Measurements from ENCODE around the gene KLF8.
A peak's percentile ranks its signal among the peaks of the same experiment; 100 is the strongest.

KLF8 gene

GRCh38 chrX:56233100-56233499 is 944 bp downstream of the KLF8 start:
- DNase-seq (ENCODE audit: insufficient read length, low spot score): no peak
- FAIRE-seq: peak; percentile 66
- TF ChIP-seq TAF1 (IDR thresholded peaks at IDR 0.05; ENCODE audit: low read depth, low read length) (no peak), PAX5 (IDR thresholded peaks at IDR 0.05; ENCODE audit: insufficient read depth, low read length, severe bottlenecking) (no peak), POLR2AphosphoS5 (IDR thresholded peaks at IDR 0.05; ENCODE audit: low read depth, low read length) (no peak), SPI1 (IDR thresholded peaks at IDR 0.05; ENCODE audit: low read depth, low read length) (no peak), POU2F2 (IDR thresholded peaks at IDR 0.05; ENCODE audit: low read depth, low read length) (no peak), POLR2A (IDR thresholded peaks at IDR 0.05; ENCODE audit: low read depth, low read length) (no peak)

DNA sequence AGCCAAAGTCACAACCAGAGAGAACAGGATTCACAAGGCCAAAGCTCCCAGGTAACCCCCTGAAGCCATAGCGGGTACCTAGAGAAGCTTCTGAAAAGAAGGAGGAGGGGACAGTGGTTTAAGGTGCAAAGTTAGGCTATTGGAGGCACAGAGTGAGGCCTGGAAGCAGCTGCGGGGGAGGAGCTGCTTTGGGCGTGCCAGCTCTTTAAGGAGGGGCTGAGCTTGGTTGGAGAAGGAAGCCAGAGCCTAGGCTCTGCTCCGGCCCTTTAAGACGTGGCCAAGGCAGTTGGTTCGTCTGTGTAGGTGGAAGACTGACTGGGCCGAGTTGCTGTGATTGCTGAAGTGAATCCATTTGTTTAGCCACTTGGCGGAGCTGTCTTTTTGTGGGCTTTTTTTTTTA is 1.5 kb downstream of the KLF8 start:
- FAIRE-seq: peak; percentile 94
- DNase-seq (ENCODE audit: insufficient read length, low spot score): no peak
- TF ChIP-seq SPI1 (IDR thresholded peaks at IDR 0.05; ENCODE audit: low read depth, low read length) (no peak), POLR2A (IDR thresholded peaks at IDR 0.05; ENCODE audit: low read depth, low read length) (no peak), PAX5 (IDR thresholded peaks at IDR 0.05; ENCODE audit: insufficient read depth, low read length, severe bottlenecking) (no peak), POLR2AphosphoS5 (IDR thresholded peaks at IDR 0.05; ENCODE audit: low read depth, low read length) (no peak), TAF1 (IDR thresholded peaks at IDR 0.05; ENCODE audit: low read depth, low read length) (no peak), POU2F2 (IDR thresholded peaks at IDR 0.05; ENCODE audit: low read depth, low read length) (no peak)

DNA sequence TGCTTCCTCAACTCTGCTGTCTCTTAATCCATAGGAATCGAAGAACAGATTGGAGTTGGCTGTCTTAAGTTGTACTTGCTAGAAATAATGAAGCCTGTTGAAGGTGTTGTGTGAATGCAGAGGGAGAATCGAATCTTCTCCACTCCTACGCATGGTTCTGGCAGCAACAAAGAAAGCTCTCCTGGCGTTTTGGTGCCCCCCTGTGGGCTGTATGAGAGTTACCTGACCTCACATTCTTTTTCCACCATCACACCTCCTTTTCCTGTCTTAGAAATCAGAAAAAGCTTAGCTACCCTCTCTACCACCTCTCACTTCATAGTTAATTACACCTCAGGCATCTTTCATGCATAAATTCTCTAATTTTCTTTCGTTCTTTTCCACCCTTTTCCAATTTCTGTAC is 16.3 kb downstream of the KLF8 start:
- no peak for TF ChIP-seq TAF1 (IDR thresholded peaks at IDR 0.05; ENCODE audit: low read depth, low read length)
- TF ChIP-seq POLR2A (IDR thresholded peaks at IDR 0.05; ENCODE audit: low read depth, low read length): no peak
- no peak for TF ChIP-seq POLR2AphosphoS5 (IDR thresholded peaks at IDR 0.05; ENCODE audit: low read depth, low read length)
- no peak for TF ChIP-seq PAX5 (IDR thresholded peaks at IDR 0.05; ENCODE audit: insufficient read depth, low read length, severe bottlenecking)
- TF ChIP-seq SPI1 (IDR thresholded peaks at IDR 0.05; ENCODE audit: low read depth, low read length): no peak
- no peak for TF ChIP-seq POU2F2 (IDR thresholded peaks at IDR 0.05; ENCODE audit: low read depth, low read length)
- FAIRE-seq (peak; percentile 89), DNase-seq (ENCODE audit: insufficient read length, low spot score) (no peak)

DNA sequence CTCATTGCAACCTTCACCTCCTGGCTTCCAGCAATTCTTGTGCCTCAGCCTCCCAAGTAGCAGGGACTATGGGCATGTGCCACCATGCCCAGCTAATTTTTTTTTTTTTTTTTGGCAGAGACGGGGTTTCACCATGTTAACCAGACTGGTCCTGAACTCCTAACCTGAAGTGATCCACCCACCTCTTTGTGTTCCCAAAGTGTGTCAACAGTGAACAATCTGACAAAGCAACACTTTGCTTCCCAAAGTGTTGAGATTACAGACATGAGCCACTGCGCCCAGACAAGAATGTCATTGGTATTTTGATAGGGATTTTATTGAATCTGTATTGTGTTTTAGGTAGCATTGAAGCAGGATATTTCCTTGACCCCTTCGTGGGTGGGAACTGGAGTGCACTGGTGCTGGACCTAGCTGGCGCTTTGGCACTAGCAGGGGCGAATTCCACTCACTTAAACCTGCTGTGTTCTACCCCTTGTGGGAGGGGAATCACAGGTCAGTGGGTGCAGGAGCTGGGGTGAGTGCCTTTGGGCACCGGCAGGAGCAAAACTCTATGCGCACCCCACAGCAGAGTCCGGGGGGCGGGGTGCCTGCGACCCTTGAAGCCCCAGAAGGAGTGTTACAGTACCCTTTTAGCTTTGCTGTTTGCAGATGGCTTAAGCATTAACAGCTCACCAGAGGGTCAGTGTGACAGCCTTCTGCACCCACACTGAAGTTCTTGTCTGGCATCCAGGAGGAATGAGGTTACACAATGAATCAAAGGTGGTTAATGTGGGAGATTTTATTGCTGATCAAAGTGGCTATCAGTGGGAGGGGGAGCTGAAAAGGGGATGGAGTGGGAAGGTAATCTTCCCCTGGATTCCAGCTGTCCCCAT is 21.9 kb downstream of the KLF8 start:
- no peak for TF ChIP-seq TAF1 (IDR thresholded peaks at IDR 0.05; ENCODE audit: low read depth, low read length)
- TF ChIP-seq POLR2AphosphoS5 (IDR thresholded peaks at IDR 0.05; ENCODE audit: low read depth, low read length): no peak
- TF ChIP-seq POU2F2 (IDR thresholded peaks at IDR 0.05; ENCODE audit: low read depth, low read length): no peak
- TF ChIP-seq PAX5 (IDR thresholded peaks at IDR 0.05; ENCODE audit: insufficient read depth, low read length, severe bottlenecking): no peak
- TF ChIP-seq POLR2A (IDR thresholded peaks at IDR 0.05; ENCODE audit: low read depth, low read length): no peak
- TF ChIP-seq SPI1 (IDR thresholded peaks at IDR 0.05; ENCODE audit: low read depth, low read length): no peak
- DNase-seq (ENCODE audit: insufficient read length, low spot score) (no peak), FAIRE-seq (no peak)

DNA sequence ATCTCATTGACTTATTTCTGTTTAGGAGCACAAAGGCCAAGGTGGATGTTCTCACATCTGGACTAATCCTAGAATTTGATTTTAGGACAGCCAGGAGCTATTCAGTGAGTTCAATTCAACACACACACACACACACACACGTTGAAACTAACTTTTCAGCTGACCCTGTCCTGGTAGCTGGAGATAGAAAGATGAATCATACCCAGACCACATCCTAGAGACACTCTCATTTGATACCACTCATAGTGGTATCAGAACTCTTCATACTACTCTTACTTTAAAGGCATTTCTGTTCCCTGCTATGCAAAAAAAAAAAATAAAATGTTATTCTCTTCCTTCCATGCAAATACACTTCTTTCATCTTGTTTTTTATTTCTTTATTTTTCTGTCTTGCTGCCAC is 36.7 kb downstream of the KLF8 start:
- peak; percentile 77 for FAIRE-seq

GRCh38 chrX:56278692-56279091 is 46.5 kb downstream of the KLF8 start:
- TF ChIP-seq POU2F2 (IDR thresholded peaks at IDR 0.05; ENCODE audit: low read depth, low read length): no peak
- no peak for TF ChIP-seq SPI1 (IDR thresholded peaks at IDR 0.05; ENCODE audit: low read depth, low read length)
- no peak for TF ChIP-seq TAF1 (IDR thresholded peaks at IDR 0.05; ENCODE audit: low read depth, low read length)
- no peak for TF ChIP-seq POLR2A (IDR thresholded peaks at IDR 0.05; ENCODE audit: low read depth, low read length)
- TF ChIP-seq POLR2AphosphoS5 (IDR thresholded peaks at IDR 0.05; ENCODE audit: low read depth, low read length): no peak
- no peak for TF ChIP-seq PAX5 (IDR thresholded peaks at IDR 0.05; ENCODE audit: insufficient read depth, low read length, severe bottlenecking)
- DNase-seq (ENCODE audit: insufficient read length, low spot score): no peak
- no peak for FAIRE-seq

More for the DNA sequence above, 36.7 kb downstream of the KLF8 start:
- TF ChIP-seq PAX5 (IDR thresholded peaks at IDR 0.05; ENCODE audit: insufficient read depth, low read length, severe bottlenecking): no peak
- TF ChIP-seq TAF1 (IDR thresholded peaks at IDR 0.05; ENCODE audit: low read depth, low read length): no peak
- no peak for TF ChIP-seq POLR2AphosphoS5 (IDR thresholded peaks at IDR 0.05; ENCODE audit: low read depth, low read length)
- DNase-seq (ENCODE audit: insufficient read length, low spot score): no peak

- DNase-seq (ENCODE audit: insufficient read length, low spot score) (no peak), FAIRE-seq (no peak)
- TF ChIP-seq SPI1 (IDR thresholded peaks at IDR 0.05; ENCODE audit: low read depth, low read length) (no peak), TAF1 (IDR thresholded peaks at IDR 0.05; ENCODE audit: low read depth, low read length) (no peak), POU2F2 (IDR thresholded peaks at IDR 0.05; ENCODE audit: low read depth, low read length) (no peak), POLR2AphosphoS5 (IDR thresholded peaks at IDR 0.05; ENCODE audit: low read depth, low read length) (no peak), PAX5 (IDR thresholded peaks at IDR 0.05; ENCODE audit: insufficient read depth, low read length, severe bottlenecking) (no peak), POLR2A (IDR thresholded peaks at IDR 0.05; ENCODE audit: low read depth, low read length) (no peak)
Observed at GRCh38 chrX:56279863-56280262, 47.7 kb downstream of the KLF8 start.

DNA sequence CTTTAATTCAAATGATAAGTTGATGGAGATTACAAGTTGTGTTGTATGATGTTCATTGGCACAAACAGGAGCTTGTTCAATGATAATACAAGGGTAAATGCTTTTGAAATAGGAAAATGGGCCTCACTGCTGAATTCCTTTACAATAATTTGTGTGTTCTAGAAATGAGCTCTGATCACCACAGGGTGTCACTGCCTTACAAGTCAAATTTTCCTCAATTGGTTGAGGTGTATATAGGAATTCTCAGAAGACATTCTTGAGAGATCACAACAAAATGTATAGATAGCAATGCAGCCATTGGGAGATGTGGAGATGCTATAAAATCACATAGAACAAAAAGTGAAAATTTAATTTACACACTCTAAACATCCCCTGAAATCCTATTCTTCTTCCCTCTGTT is 49.6 kb downstream of the KLF8 start:
- TF ChIP-seq POLR2A (IDR thresholded peaks at IDR 0.05; ENCODE audit: low read depth, low read length) (no peak), POLR2AphosphoS5 (IDR thresholded peaks at IDR 0.05; ENCODE audit: low read depth, low read length) (no peak), SPI1 (IDR thresholded peaks at IDR 0.05; ENCODE audit: low read depth, low read length) (no peak), TAF1 (IDR thresholded peaks at IDR 0.05; ENCODE audit: low read depth, low read length) (no peak), POU2F2 (IDR thresholded peaks at IDR 0.05; ENCODE audit: low read depth, low read length) (no peak)

DNA sequence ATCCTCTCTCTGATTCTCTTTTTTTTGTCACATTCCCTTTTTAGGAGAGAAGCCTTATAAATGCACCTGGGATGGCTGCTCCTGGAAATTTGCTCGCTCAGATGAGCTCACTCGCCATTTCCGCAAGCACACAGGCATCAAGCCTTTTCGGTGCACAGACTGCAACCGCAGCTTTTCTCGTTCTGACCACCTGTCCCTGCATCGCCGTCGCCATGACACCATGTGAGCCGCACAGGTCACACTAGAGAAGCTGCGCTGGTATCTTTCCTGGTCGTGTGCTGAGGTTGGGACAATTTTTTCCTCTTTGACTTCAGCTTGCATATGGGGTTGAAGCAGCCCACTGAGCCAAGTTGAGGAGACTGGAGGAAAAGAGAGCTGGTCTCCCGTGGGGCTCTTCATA is 52.1 kb downstream of the KLF8 start:
- no peak for FAIRE-seq
- no peak for DNase-seq (ENCODE audit: insufficient read length, low spot score)
- TF ChIP-seq SPI1 (IDR thresholded peaks at IDR 0.05; ENCODE audit: low read depth, low read length): no peak
- no peak for TF ChIP-seq POU2F2 (IDR thresholded peaks at IDR 0.05; ENCODE audit: low read depth, low read length)
- TF ChIP-seq POLR2AphosphoS5 (IDR thresholded peaks at IDR 0.05; ENCODE audit: low read depth, low read length): no peak
- no peak for TF ChIP-seq POLR2A (IDR thresholded peaks at IDR 0.05; ENCODE audit: low read depth, low read length)
- no peak for TF ChIP-seq PAX5 (IDR thresholded peaks at IDR 0.05; ENCODE audit: insufficient read depth, low read length, severe bottlenecking)
- TF ChIP-seq TAF1 (IDR thresholded peaks at IDR 0.05; ENCODE audit: low read depth, low read length): no peak

More for the DNA sequence above, 49.6 kb downstream of the KLF8 start:
- FAIRE-seq: no peak
- DNase-seq (ENCODE audit: insufficient read length, low spot score): no peak
